HG03280 (cell line): ENCODE measurements around the gene TMA16.
"Not testable (repeated sequence)": the region's sequence is repeated elsewhere in the genome, so short reads cannot be mapped to it uniquely, and the experiment has no call there.

Source experiments
- ATAC-seq: cut with Tn5 transposase; IDR thresholded peaks from one replicate; pipeline ENCODE4 v1.9.1; 2021; ENCODE audit warnings: mild to moderate bottlenecking, moderate library complexity; ENCODE audit not compliant: unreplicated experiment

The TMA16 gene

GRCh38 chr4:163505374-163505773, 10.9 kb downstream of the TMA16 start:
- ATAC-seq, result no peak

- no peak for ATAC-seq
Measured at GRCh38 chr4:163515198-163515597, 20.7 kb downstream of the TMA16 start.

- no peak for ATAC-seq
Measured at GRCh38 chr4:163523791-163524365, 29.4 kb downstream of the TMA16 start.

- no peak for ATAC-seq
Measured at GRCh38 chr4:163525982-163526381, 31.5 kb downstream of the TMA16 start.

GRCh38 chr4:163527172-163527571, 32.7 kb downstream of the TMA16 start:
- ATAC-seq, result no peak

- ATAC-seq, result no peak
Measured at GRCh38 chr4:163528653-163529052, 34.2 kb downstream of the TMA16 start.

GRCh38 chr4:163534056-163534455, 39.6 kb downstream of the TMA16 start:
- no peak for ATAC-seq

- no peak for ATAC-seq
Measured at GRCh38 chr4:163535657-163536056, 41.2 kb downstream of the TMA16 start.

GRCh38 chr4:163536091-163536490, 41.6 kb downstream of the TMA16 start:
- no peak for ATAC-seq

GRCh38 chr4:163537114-163537513, 42.6 kb downstream of the TMA16 start:
- ATAC-seq, result no peak

GRCh38 chr4:163538820-163539219, 44.3 kb downstream of the TMA16 start:
- not testable (repeated sequence) for ATAC-seq

- no peak for ATAC-seq
Measured at GRCh38 chr4:163540448-163540847, 46.0 kb downstream of the TMA16 start.

- ATAC-seq, result no peak
Measured at GRCh38 chr4:163540977-163541376, 46.5 kb downstream of the TMA16 start.

GRCh38 chr4:163542275-163542674, 47.8 kb downstream of the TMA16 start:
- no peak for ATAC-seq

- ATAC-seq, result peak; percentile 91
Measured at GRCh38 chr4:163544407-163545038, 50.0 kb downstream of the TMA16 start.

- peak; percentile 34 for ATAC-seq
Measured at GRCh38 chr4:163548481-163549243, 54.2 kb downstream of the TMA16 start.

GRCh38 chr4:163550869-163551267, 56.4 kb downstream of the TMA16 start:
- ATAC-seq, result no peak

- ATAC-seq, result no peak
Measured at GRCh38 chr4:163553146-163553545, 58.7 kb downstream of the TMA16 start.

- ATAC-seq, result no peak
Measured at GRCh38 chr4:163554870-163555465, 60.5 kb downstream of the TMA16 start.

GRCh38 chr4:163556177-163556576, 61.7 kb downstream of the TMA16 start:
- ATAC-seq, result peak; percentile 45

GRCh38 chr4:163556650-163557391, 62.3 kb downstream of the TMA16 start:
- no peak for ATAC-seq
